Measurements from ENCODE around the gene LIMS1. TPM values are rescaled to one million over a fixed set of nuclear protein-coding genes. Genes with fewer than 3 reads are reported as not detected.

The LIMS1 gene
- total RNA-seq, 2 experiments from 2014 or later: 18.5 to 21.3 TPM

- no peaks in the 10 kb centered on the region for H3K9me3 Mint-ChIP-seq
- peak overlapping the region; percentile 90 for H3K27ac Mint-ChIP-seq
- peaks cover 3% of the 10 kb centered on the region for H3K36me3 ChIP-seq (ENCODE audit: insufficient read depth, low read length)
- CTCF ChIA-PET: interaction anchor here (1.2 to 21.0 kb wide), 2 partner anchors 9 to 14 kb away, joined by 3 to 309 read pairs; no protein-coding TSS in a partner anchor
- peaks cover 17% of the 10 kb centered on the region for H3K36me3 Mint-ChIP-seq (ENCODE audit: low read depth)
- no peak for TF ChIP-seq CTCF (IDR thresholded peaks at IDR 0.05)
- H3K27me3 Mint-ChIP-seq: no peaks in the 10 kb centered on the region
- no peak for ATAC-seq (ENCODE audit: poor library complexity)
- POLR2A ChIA-PET: interaction anchor here (0.6 to 2.0 kb wide), 2 partner anchors 15 to 171 kb away, joined by 3 to 8 read pairs; no protein-coding TSS in a partner anchor
- H3K27me3 ChIP-seq (ENCODE audit: control insufficient read depth in 1 of 2, insufficient read depth in 2 of 2, low read length in 2 of 2): no peaks in the 10 kb centered on the region
- peak overlapping the region; percentile 65 for H3K4me3 ChIP-seq (ENCODE audit: low read length)
- H3K9me3 ChIP-seq (ENCODE audit: control insufficient read depth in 1 of 2, insufficient read depth in 1 of 2, low read length in 2 of 2): no peaks in the 10 kb centered on the region
- H3K4me1 ChIP-seq (ENCODE audit: insufficient read depth, low read length): peaks cover 38% of the 10 kb centered on the region
- intact Hi-C loops (cut with DNase I, micrococcal nuclease): no loop called here
- H3K4me3 Mint-ChIP-seq: peak overlapping the region; percentile 75
- H3K4me1 Mint-ChIP-seq (ENCODE audit: low read depth): peaks cover 89% of the 10 kb centered on the region
- peak overlapping the region in 1 of 2 donors; percentile 38 for H3K27ac ChIP-seq (ENCODE audit: low read depth in 1 of 2, low read length in 2 of 2)
- DNase-seq: no peak
Measured at GRCh38 chr2:108625828-108626195, 91.5 kb downstream of the LIMS1 start.

GRCh38 chr2:108626995-108627394 lies 92.7 kb downstream of the LIMS1 start:
- no peaks in the 10 kb centered on the region for H3K9me3 Mint-ChIP-seq
- Histone ChIP-seq H3K4me1 (ENCODE audit: insufficient read depth, low read length) (peaks cover 45% of the 10 kb centered on the region), H3K36me3 (ENCODE audit: insufficient read depth, low read length) (peaks cover 3% of the 10 kb centered on the region), H3K27ac (ENCODE audit: low read depth in 1 of 2, low read length in 2 of 2) (peak overlapping the region in 1 of 2 donors; percentile 38), H3K27me3 (ENCODE audit: control insufficient read depth in 1 of 2, insufficient read depth in 2 of 2, low read length in 2 of 2) (no peaks in the 10 kb centered on the region), H3K4me3 (ENCODE audit: low read length) (peak overlapping the region; percentile 65), H3K9me3 (ENCODE audit: control insufficient read depth in 1 of 2, insufficient read depth in 1 of 2, low read length in 2 of 2) (no peaks in the 10 kb centered on the region)
- H3K4me3 Mint-ChIP-seq: peak overlapping the region; percentile 32
- intact Hi-C loops (cut with DNase I, micrococcal nuclease): no loop called here
- H3K4me1 Mint-ChIP-seq (ENCODE audit: low read depth): peaks cover 89% of the 10 kb centered on the region
- H3K27me3 Mint-ChIP-seq: no peaks in the 10 kb centered on the region
- no peak for DNase-seq
- H3K27ac Mint-ChIP-seq: peak overlapping the region; percentile 90
- ChIA-PET POLR2A (no interaction called here), CTCF (interaction anchor here (21.0 kb wide), 1 partner anchor 8 kb away, joined by 309 read pairs; no protein-coding TSS in a partner anchor)
- ATAC-seq (ENCODE audit: poor library complexity): peak; percentile 45
- no peak for TF ChIP-seq CTCF (IDR thresholded peaks at IDR 0.05)
- H3K36me3 Mint-ChIP-seq (ENCODE audit: low read depth): peaks cover 27% of the 10 kb centered on the region

GRCh38 chr2:108627911-108628567 lies 93.8 kb downstream of the LIMS1 start:
- peaks cover 27% of the 10 kb centered on the region for H3K36me3 Mint-ChIP-seq (ENCODE audit: low read depth)
- peak overlapping the region; percentile 83 for H3K4me3 Mint-ChIP-seq
- no peak for ATAC-seq (ENCODE audit: poor library complexity)
- no peaks in the 10 kb centered on the region for H3K27me3 Mint-ChIP-seq
- no peaks in the 10 kb centered on the region for H3K9me3 Mint-ChIP-seq
- Histone ChIP-seq H3K27ac (ENCODE audit: low read depth in 1 of 2, low read length in 2 of 2) (peak overlapping the region in 1 of 2 donors; percentile 57), H3K36me3 (ENCODE audit: insufficient read depth, low read length) (peaks cover 3% of the 10 kb centered on the region), H3K27me3 (ENCODE audit: control insufficient read depth in 1 of 2, insufficient read depth in 2 of 2, low read length in 2 of 2) (no peaks in the 10 kb centered on the region), H3K4me3 (ENCODE audit: low read length) (no peak overlapping the region), H3K4me1 (ENCODE audit: insufficient read depth, low read length) (peaks cover 54% of the 10 kb centered on the region), H3K9me3 (ENCODE audit: control insufficient read depth in 1 of 2, insufficient read depth in 1 of 2, low read length in 2 of 2) (no peaks in the 10 kb centered on the region)
- peak overlapping the region; percentile 75 for H3K27ac Mint-ChIP-seq
- DNase-seq: no peak
- POLR2A ChIA-PET: interaction anchor here (2.1 kb wide), 1 partner anchor 12 kb away, joined by 5 read pairs; no protein-coding TSS in a partner anchor
- TF ChIP-seq CTCF (IDR thresholded peaks at IDR 0.05): no peak
- H3K4me1 Mint-ChIP-seq (ENCODE audit: low read depth): peaks cover 89% of the 10 kb centered on the region
- intact Hi-C loops (cut with DNase I, micrococcal nuclease): no loop called here
- CTCF ChIA-PET: interaction anchor here (21.0 kb wide), 1 partner anchor 7 kb away, joined by 309 read pairs; no protein-coding TSS in a partner anchor
